A204.1 (cell line): ENCODE data around the gene AMMECR1.

ENCODE experiments used
- FAIRE-seq: peaks from 2 replicates; lab custom pipeline; 2012; peaks lifted over from hg19 to GRCh38; lab: Jason Lieb, UNC

AMMECR1 gene

GRCh38 chrX:110311437-110312230 lies 6.3 kb downstream of the AMMECR1 start:
- FAIRE-seq, result no peak

- no peak for FAIRE-seq
These were observed 7.0 kb downstream of the AMMECR1 start for GRCh38 chrX:110310896-110311295.

- no peak for FAIRE-seq
These were observed 7.7 kb downstream of the AMMECR1 start for GRCh38 chrX:110310000-110310790.

- FAIRE-seq, result no peak
These were observed 9.7 kb downstream of the AMMECR1 start for GRCh38 chrX:110308220-110308619.

GRCh38 chrX:110304884-110305283 lies 13.0 kb downstream of the AMMECR1 start:
- FAIRE-seq, result no peak

GRCh38 chrX:110304371-110304770 lies 13.5 kb downstream of the AMMECR1 start:
- FAIRE-seq, result no peak

GRCh38 chrX:110302975-110303374 lies 14.9 kb downstream of the AMMECR1 start:
- FAIRE-seq, result no peak

GRCh38 chrX:110301194-110301593 lies 16.7 kb downstream of the AMMECR1 start:
- FAIRE-seq, result no peak

GRCh38 chrX:110294087-110294486 lies 23.8 kb downstream of the AMMECR1 start:
- FAIRE-seq, result no peak

GRCh38 chrX:110293658-110294057 lies 24.2 kb downstream of the AMMECR1 start:
- FAIRE-seq, result no peak

- no peak for FAIRE-seq
These were observed 30.3 kb downstream of the AMMECR1 start for GRCh38 chrX:110287605-110288004.

- no peak for FAIRE-seq
These were observed 31.8 kb downstream of the AMMECR1 start for GRCh38 chrX:110286106-110286505.

GRCh38 chrX:110284159-110284558 lies 33.7 kb downstream of the AMMECR1 start:
- no peak for FAIRE-seq

GRCh38 chrX:110282922-110283321 lies 35.0 kb downstream of the AMMECR1 start:
- no peak for FAIRE-seq

- no peak for FAIRE-seq
These were observed 36.5 kb downstream of the AMMECR1 start for GRCh38 chrX:110281377-110281776.

- FAIRE-seq, result no peak
These were observed 36.9 kb downstream of the AMMECR1 start for GRCh38 chrX:110280954-110281353.

GRCh38 chrX:110277609-110278008 lies 40.3 kb downstream of the AMMECR1 start:
- no peak for FAIRE-seq

GRCh38 chrX:110276778-110277177 lies 41.1 kb downstream of the AMMECR1 start:
- no peak for FAIRE-seq

- no peak for FAIRE-seq
These were observed 49.0 kb downstream of the AMMECR1 start for GRCh38 chrX:110268886-110269285.

- FAIRE-seq, result no peak
These were observed 49.5 kb downstream of the AMMECR1 start for GRCh38 chrX:110268395-110268794.

- no peak for FAIRE-seq
These were observed 50.0 kb downstream of the AMMECR1 start for GRCh38 chrX:110267874-110268273.

GRCh38 chrX:110265661-110266060 lies 52.2 kb downstream of the AMMECR1 start:
- no peak for FAIRE-seq

GRCh38 chrX:110259117-110259516 lies 58.8 kb downstream of the AMMECR1 start:
- FAIRE-seq, result no peak

- FAIRE-seq, result no peak
These were observed 59.3 kb downstream of the AMMECR1 start for GRCh38 chrX:110258552-110258951.
